ENCODE data around the gene VKORC1. TPM values are rescaled to one million over a fixed set of nuclear protein-coding genes. Genes with fewer than 3 reads are reported as not detected.

The VKORC1 gene
- polyA plus RNA-seq, 2 of the 4 experiments (the other 2 are of a cell fraction), result 94.2 to 101 TPM

GRCh38 chr16:31080035-31080629 lies 14.5 kb downstream of the VKORC1 start (continued):
- TF ChIP-seq NPAS2 (CRISPR knock-in tag; IDR thresholded peaks at IDR 0.05; ENCODE audit: borderline replicate concordance) (no peak), PBX3 (IDR thresholded peaks at IDR 0.05) (no peak), CHD4 (IDR thresholded peaks at IDR 0.05; ENCODE audit: borderline replicate concordance) (no peak)

GRCh38 chr16:31079342-31079944 lies 15.2 kb downstream of the VKORC1 start:
- FAIRE-seq, result no peak

GRCh38 chr16:31078597-31079341 lies 15.8 kb downstream of the VKORC1 start:
- WGBS (ENCODE audit: missing lambda C conversion rate), result 80% methylated on average over 7 of the region's 15 CpGs
- TF ChIP-seq SMC3 (IDR thresholded peaks at IDR 0.05) (no peak), TFCP2L1 (CRISPR knock-in tag; IDR thresholded peaks at IDR 0.05) (no peak), MAFK (IDR thresholded peaks at IDR 0.05; ENCODE audit: partially characterized antibody) (no peak), HES2 (IDR thresholded peaks at IDR 0.05) (no peak), JUNB (IDR thresholded peaks at IDR 0.05) (no peak), POLR2A (IDR thresholded peaks at IDR 0.05; ENCODE audit: low read length) (no peak), CBX8 (IDR thresholded peaks at IDR 0.05) (no peak), ZNF302 (CRISPR knock-in tag; IDR thresholded peaks at IDR 0.05) (no peak)
- ATAC-seq (no peak), DNase-seq (ENCODE audit: low read depth in 1 of 2, low spot score in 1 of 2) (no peak), FAIRE-seq (no peak)
- Histone ChIP-seq H3K4me1 (peaks cover 10% of the 10 kb centered on the region; the same call in 2 of the 3 replicates), H3K4me3 (no peak overlapping the region), H3K9me3 (no peaks in the 10 kb centered on the region), H3K27ac (no peak overlapping the region), H3K4me2 (no peak overlapping the region)
- POLR2A ChIA-PET, result no interaction called here
- CTCF ChIA-PET, result interaction anchor here (1.0 to 1.6 kb wide), 2 partner anchors 16 to 29 kb away, joined by 3 to 4 read pairs; partner anchors contain the start of gene VKORC1

More at GRCh38 chr16:31079342-31079944, 15.2 kb downstream of the VKORC1 start:
- DNase-seq (ENCODE audit: low read depth in 1 of 2, low spot score in 1 of 2) (no peak), ATAC-seq (no peak)
- CTCF ChIA-PET, result interaction anchor here (1.6 kb wide), 2 partner anchors 29 to 63 kb away, joined by 4 to 5 read pairs; no protein-coding TSS in a partner anchor
- TF ChIP-seq GATA3 (IDR thresholded peaks at IDR 0.05; ENCODE audit: borderline replicate concordance), result no peak
- no peak for TF ChIP-seq NR3C1 (IDR thresholded peaks at IDR 0.05)
- TF ChIP-seq NFE2L2 (conservative IDR thresholded peaks at IDR 0.05; ENCODE audit: low read length), result no peak
- no peak for TF ChIP-seq EHF (CRISPR knock-in tag; IDR thresholded peaks at IDR 0.05)
- TF ChIP-seq MYC (IDR thresholded peaks at IDR 0.05; ENCODE audit: borderline replicate concordance, low read length), result no peak
- no peak for TF ChIP-seq RFX5 (IDR thresholded peaks at IDR 0.05)
- TF ChIP-seq EP300 (IDR thresholded peaks at IDR 0.05), result no peak
- TF ChIP-seq ZC3H11A (IDR thresholded peaks at IDR 0.05), result no peak
- no peaks in the 10 kb centered on the region for H3K9me3 ChIP-seq
- no peak overlapping the region for H3K4me2 ChIP-seq
- no peak overlapping the region for H3K27ac ChIP-seq
- H3K4me3 ChIP-seq, result no peak overlapping the region
- 97% methylated on average over 13 of the region's 13 CpGs for WGBS (ENCODE audit: missing lambda C conversion rate)
- POLR2A ChIA-PET, result no interaction called here
- peaks cover 10% of the 10 kb centered on the region; the same call in 2 of the 3 replicates for H3K4me1 ChIP-seq
